ENCODE results near the gene MTF1.

Gene MTF1

DNA sequence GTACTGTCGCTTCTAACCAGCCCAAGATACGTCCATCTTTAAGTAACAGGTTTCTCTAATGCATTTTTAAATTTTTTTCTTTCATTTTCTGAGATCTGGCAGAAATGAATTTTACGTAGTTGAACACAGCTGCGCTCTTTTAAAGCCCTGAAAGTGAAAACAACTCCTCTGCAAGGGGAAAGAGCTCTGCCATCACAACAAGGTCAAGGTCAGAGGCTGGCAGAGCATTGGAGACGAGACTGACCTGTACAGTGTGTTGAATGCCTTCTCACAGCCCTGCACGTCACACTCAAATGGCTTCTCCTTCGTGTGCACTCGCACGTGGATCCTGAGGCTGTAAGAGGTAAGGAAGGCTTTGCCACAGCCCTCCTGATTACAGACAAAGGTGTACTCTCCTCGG lies 19.7 kb downstream of the MTF1 start:
- no peak for DNase-seq
- intact Hi-C loops (cut with DNase I): no loop called here

DNA sequence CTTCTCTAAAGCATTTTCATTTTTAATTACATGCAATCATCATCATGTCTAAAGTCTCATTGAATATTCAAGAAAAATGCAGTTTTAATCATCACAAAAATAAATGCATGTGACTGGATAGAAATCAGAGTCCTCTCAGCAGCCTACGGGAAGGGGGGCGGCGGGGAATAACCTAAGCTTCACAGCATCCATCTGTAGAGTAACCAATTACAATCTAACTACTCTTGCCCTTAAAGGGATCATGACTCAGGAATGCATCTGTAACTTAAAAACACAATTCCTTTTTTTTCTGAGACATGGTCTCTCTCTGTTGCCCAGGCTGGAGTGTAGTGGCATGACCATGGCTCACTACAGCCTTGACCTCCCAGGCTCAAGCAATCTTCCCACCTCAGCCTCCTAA lies 22.6 kb downstream of the MTF1 start:
- no peak for DNase-seq
- intact Hi-C loops (cut with DNase I): no loop called here

GRCh38 chr1:37831809-37832208 lies 27.6 kb downstream of the MTF1 start:
- DNase-seq: no peak
- intact Hi-C loops (cut with DNase I): no loop called here

GRCh38 chr1:37831109-37831508 lies 28.3 kb downstream of the MTF1 start:
- intact Hi-C loops (cut with DNase I): no loop called here
- no peak for DNase-seq

DNA sequence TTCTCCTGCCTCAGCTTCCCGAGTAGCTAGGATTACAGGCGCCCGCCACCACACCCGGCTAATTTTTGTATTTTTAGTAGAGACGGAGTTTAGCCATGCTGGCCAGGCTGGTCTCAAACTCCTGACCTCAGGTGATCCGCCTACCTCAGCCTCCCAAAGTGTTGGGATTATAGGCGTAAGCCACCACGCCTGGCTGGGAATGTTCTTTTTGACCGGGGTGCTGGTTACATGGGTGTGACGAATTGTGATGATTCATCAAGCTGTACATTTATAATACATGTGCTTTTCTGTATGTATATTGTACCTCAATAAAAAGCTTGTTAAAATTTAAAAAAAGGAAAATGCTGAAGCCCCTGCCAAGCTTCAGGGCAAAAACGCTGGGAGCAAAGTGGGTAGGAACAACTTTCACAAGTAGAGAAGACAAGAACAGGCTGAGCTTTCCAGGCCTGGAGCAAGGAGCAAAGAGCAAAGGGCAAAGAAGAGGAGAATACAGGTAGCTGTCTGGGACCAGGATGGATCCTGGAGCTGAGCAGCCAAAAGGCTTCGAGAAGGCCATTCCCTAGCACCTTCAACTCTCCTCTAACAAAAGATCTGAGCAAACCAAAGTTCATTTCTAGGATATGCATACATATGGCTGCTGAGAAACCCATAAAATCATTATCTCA lies 30.9 kb downstream of the MTF1 start:
- no peak for DNase-seq
- intact Hi-C loops (cut with DNase I): no loop called here

DNA sequence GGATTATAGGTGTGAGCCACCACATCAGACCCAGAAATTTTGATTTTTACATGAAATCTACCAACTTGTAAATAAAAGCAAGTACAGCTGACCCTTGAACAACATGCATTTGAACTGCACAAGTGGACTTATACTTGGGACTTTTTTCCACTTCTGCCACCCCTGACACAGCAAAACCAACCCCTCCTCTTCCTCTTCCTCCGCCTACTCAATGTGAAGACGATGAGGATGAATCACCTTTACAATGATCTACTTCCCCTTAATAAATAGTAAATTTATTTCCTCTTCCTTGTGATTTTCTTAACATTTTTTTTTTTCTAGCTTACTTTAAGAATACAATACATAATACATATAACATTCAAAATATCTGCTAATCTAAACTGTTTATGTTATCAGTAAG lies 33.9 kb downstream of the MTF1 start:
- intact Hi-C loops (cut with DNase I): no loop called here
- no peak for DNase-seq

DNA sequence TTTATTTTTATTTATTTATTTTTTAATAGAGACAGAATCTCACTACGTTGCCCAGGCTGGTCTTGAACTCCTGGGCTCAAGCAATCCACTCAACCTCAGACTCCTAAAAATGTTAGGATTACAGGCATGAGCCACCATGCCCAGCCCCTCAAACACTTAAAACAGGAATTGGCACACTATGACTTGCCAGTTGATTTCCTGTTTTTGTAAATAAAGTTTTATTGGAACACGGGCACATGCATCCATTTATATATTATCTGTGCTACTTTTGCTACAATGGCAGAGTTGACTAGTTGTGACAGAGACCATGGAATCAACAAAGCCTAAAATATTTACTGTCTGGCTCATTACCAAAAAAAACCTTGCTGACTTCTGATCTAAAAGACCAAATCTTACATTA lies 35.4 kb downstream of the MTF1 start:
- no peak for DNase-seq
- intact Hi-C loops (cut with DNase I): no loop called here

DNA sequence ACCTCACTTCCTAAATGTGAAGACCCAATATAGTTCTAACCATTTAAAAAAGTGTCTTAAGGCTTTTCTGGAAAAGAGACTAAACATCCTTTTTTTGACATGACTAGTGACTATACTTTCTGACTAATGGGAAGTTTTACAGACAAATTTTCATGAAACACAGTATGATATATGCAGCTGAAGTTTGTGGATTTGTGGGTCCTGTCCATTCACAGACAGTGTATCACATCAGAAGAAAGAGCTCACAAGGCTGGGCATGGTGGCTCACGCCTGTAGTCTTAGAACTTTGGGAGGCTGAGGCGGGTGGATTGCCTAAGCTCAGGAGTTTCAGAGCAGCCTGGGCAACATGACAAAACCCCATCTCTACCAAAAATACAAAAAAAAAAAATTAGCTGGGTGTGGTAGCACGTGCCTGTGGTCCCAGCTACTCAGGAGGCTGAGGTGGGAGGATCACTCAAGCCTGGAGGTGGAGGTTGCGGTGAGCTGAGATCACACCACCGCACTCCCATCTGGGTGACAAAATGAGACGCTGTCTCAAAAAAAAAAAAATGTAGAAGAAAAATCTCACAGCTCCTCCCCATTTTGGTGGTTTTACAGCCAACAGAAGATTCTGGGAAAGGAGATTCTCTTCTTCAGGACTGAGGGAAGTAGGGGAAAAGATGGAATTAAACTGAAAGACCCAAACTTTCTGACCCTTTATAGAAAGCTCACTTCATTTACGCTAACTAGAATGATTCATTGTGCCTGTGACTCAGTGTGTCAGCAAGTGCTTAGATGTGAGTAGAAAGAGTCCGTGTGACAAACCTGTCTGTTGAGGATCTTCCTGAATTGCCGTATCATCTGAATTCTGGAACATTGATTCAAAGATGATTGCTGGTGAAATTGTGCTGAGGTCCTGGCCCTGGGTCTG lies 36.2 kb downstream of the MTF1 start:
- intact Hi-C loops (cut with DNase I): no loop called here

GRCh38 chr1:37821481-37821880 lies 37.9 kb downstream of the MTF1 start:
- no peak for DNase-seq
- intact Hi-C loops (cut with DNase I): no loop called here

More for the DNA sequence above, 36.2 kb downstream of the MTF1 start:
- no peak for DNase-seq

DNA sequence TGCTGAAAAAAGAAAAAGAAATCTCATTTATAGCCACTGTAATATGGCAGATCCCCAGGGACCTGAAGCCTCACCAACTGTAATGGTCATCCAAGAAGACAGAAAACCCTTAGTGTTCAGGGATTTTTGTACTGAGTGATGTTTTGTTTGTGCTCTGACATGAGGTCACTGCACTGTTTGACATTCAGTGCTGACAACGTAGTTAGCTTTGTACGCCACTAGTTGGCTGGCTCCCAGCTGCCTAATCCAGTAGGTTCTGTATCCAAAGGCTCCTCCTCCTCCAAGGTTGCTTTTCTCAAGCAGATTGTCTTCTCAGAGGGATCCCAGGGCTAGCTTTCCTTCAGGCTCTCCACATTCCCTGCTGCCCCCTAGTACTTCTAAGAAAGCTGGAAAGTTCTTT lies 41.9 kb downstream of the MTF1 start:
- intact Hi-C loops (cut with DNase I): no loop called here

GRCh38 chr1:37814252-37814651 lies 45.1 kb downstream of the MTF1 start:
- DNase-seq: peak in 6 of 10 donors; percentile 20 to 92 (median 42)
- intact Hi-C loops (cut with DNase I): no loop called here

More for the DNA sequence above, 41.9 kb downstream of the MTF1 start:
- DNase-seq: peak in 8 of 10 donors; percentile 28 to 91 (median 63)

DNA sequence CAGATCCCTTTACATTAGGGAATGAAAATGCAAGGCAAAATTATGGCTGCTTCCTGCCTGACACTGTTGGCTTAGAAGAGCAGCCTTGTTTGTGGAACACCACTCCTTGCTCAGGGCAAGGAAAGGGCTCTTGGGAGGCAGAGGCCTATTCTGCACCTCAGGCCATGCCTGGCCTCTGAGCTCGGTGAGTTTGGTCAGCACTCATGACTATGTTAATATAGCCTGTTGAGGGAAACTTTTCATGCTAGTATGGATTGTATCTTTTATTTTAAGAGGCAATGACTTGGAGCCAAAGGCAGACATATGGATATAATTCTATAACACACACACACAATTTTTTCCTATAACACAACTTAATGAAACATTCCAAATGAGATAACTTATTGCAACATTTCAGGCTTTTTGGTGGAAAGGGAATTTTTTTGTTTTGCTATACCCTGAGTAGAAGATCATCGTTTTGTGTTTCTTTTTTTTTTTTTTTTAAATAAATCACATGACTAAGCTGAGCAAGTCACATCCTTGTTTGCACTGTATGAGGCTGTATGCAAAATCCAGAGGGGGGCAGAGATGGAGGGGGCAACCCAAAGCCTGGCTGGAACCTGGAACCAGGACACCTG lies 45.8 kb downstream of the MTF1 start:
- intact Hi-C loops (cut with DNase I): no loop called here
- DNase-seq: no peak

DNA sequence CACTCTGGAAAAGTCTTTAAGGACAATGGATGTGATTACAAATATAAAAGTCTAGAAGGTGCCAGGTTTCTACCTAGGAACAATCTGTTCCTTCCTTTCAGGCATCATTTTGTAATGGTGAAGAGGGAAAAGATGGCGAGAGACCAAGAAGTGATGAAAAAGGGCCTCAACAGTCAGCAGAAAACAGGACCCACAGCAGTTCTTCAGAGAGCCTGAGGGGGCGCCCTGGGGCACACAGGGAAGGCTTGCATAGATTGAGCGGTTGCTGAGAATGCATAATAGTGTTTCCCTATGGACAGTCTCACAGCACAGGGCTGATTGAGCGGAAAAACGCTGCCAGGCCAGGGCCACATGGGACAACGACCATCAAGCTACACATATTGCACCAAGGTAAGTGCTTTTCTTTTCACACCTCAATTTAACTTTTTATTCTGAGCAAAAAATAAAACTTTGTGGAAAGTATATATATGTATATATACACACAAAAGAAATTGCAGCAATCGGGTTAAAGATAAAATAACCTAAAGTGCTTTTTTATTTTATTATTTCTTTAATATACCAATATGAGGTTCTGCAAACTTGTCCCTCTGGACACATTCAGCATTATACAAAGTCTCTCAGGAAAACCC lies 48.3 kb downstream of the MTF1 start:
- DNase-seq: peak in 9 of 10 donors; percentile 46 to 96 (median 64)
- intact Hi-C loops (cut with DNase I): no loop called here

GRCh38 chr1:37809942-37810341 lies 49.5 kb downstream of the MTF1 start:
- no peak for DNase-seq
- intact Hi-C loops (cut with DNase I): loop anchor here (5.0 kb wide), 1 partner anchor 118 kb away; the partner anchor contains the start of gene CDCA8

GRCh38 chr1:37808369-37809319 lies 50.7 kb downstream of the MTF1 start:
- peak; percentile 85 to 98 (median 88) for DNase-seq
- intact Hi-C loops (cut with DNase I): loop anchor here (1.0 to 5.0 kb wide), 2 partner anchors 51 to 116 kb away; partner anchors contain the start of genes CDCA8 and MTF1

- intact Hi-C loops (cut with DNase I): loop anchor here (1.0 to 5.0 kb wide), 2 partner anchors 52 to 115 kb away; partner anchors contain the start of genes CDCA8 and MTF1
- peak; percentile 96 to 99 (median 96) for DNase-seq
Observed at GRCh38 chr1:37807555-37808368, 51.6 kb downstream of the MTF1 start, which contains the start of the genes C1orf122 and YRDC. Gene C1orf122, plus strand, starts transcription at chr1:37807790. Its CDS starts 615 bp downstream, at chr1:37808405. Gene YRDC, minus strand, starts transcription at chr1:37808208. Its CDS starts 28 bp downstream, at chr1:37808180.

- intact Hi-C loops (cut with DNase I): loop anchor here (5.0 kb wide), 1 partner anchor 115 kb away; the partner anchor contains the start of gene CDCA8
- no peak for DNase-seq
Observed at GRCh38 chr1:37807220-37807554, 52.2 kb downstream of the MTF1 start.

DNA sequence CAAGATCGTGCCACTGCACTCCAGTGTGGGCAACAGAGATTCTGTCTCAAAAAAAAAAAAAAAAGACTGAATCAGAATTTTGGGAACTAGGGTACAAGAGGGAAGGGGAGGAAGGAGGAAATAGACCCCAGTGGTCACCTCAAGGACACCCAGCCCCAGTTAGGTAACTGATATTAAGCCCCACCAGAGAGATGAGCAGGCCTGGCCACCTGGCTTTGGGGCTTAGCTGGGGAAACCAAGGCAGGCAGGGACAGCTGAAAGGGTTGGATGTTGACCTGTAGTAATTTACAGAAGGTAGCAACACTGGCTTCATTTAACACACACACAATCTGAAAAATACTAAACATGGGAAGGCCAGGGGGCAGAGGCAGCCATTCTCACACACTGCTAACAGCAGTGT lies 57.0 kb downstream of the MTF1 start:
- intact Hi-C loops (cut with DNase I): no loop called here
- peak in 1 of 10 donors; percentile 11 for DNase-seq

Data from posterior cingulate gyrus (tissue), 11 donors.